Gastrocnemius medialis (tissue), 4 donors: Measurements from ENCODE around the gene LRRK1. TPM values are rescaled to one million over a fixed set of nuclear protein-coding genes. Genes with fewer than 3 reads are reported as not detected.

Experiments used
- ATAC-seq, 2 donors: fragments of 150-250 bp; one replicate each; pipeline ENCODE4 v1.9.1; 2016
- DNase-seq, 2 donors: peaks; one replicate each; pipeline ENCODE4 v3.0.0-alpha.2; 2019
- H3K27ac ChIP-seq, 4 donors: fragments of 200-600 bp; sonication (generic); 1 replicate in 1 of 4; 2 replicates in 3 of 4; pipeline ENCODE4 v1.5.1; 2016 to 2018; ENCODE audit warnings: mild to moderate bottlenecking in 2 of 4, moderate library complexity in 1 of 4
- H3K27me3 ChIP-seq, 3 donors: fragments of 200-600 bp; sonication (generic) in 2 of 3; 1 replicate in 1 of 3; 2 replicates in 2 of 3; pipeline versions ENCODE4 v1.5.1 to v1.6.0; 2016 to 2019; ENCODE audit warnings: mild to moderate bottlenecking in 1 of 3, moderate library complexity in 1 of 3
- H3K36me3 ChIP-seq, 2 donors: fragments of 200-600 bp; sonication (generic) in 1 of 2; one replicate each; pipeline ENCODE4 v1.5.1; 2017 to 2018
- H3K4me1 ChIP-seq, 2 donors: fragments of 200-600 bp; sonication (generic) in 1 of 2; one replicate each; pipeline ENCODE4 v1.5.1; 2016 to 2017; ENCODE audit warnings: mild to moderate bottlenecking in 2 of 2
- H3K4me3 ChIP-seq, 4 donors: fragments of 200-600 bp; sonication (generic) in 3 of 4; 1 replicate in 1 of 4; 2 replicates in 3 of 4; pipeline ENCODE4 v1.5.1; 2016 to 2019; ENCODE audit warnings: mild to moderate bottlenecking in 2 of 4
- H3K9me3 ChIP-seq, 3 donors: fragments of 200-600 bp; sonication (generic) in 2 of 3; 1 replicate in 1 of 3; 2 replicates in 2 of 3; pipeline ENCODE4 v1.5.1; 2016 to 2019
- CTCF ChIP-seq, 5 experiments: fragments of 450-650 bp in 3 of 5; fragments of 200-600 bp in 2 of 5; sonication (generic) in 2 of 5; IDR thresholded peaks in 4 of 5; conservative IDR thresholded peaks in 1 of 5; 1 replicate in 4 of 5; 2 replicates in 1 of 5; pipeline ENCODE4 v1.5.1; 2016 to 2019; ENCODE audit warnings: antibody characterized with exemption in 5 of 5, mild to moderate bottlenecking in 3 of 5, moderate library complexity in 3 of 5
- POLR2A ChIP-seq, 2 donors: fragments of 450-650 bp; IDR thresholded peaks; one replicate each; pipeline ENCODE4 v1.6.1; 2017; ENCODE audit warnings: antibody characterized with exemption in 2 of 2, mild to moderate bottlenecking in 2 of 2, moderate library complexity in 2 of 2
- in situ Hi-C, 4 donors: fragments of 200-750 bp; cut with MboI; loops; one replicate each; pipeline versions ENCODE4 v1.15.0 to v1.8.0; 2017; ENCODE audit warnings: low sequenced_read_pairs in 4 of 4
- intact Hi-C: fragments of 100-400 bp; cut with DNase I; formaldehyde crosslinking; loops from one replicate; pipeline ENCODE4 v1.15.1; 2023; ENCODE audit warnings: low total_unique reads
- total RNA-seq, 4 donors: library from RNA; depleted of rRNA; stranded (reverse); fragments of >200 nt; gene quantifications; one replicate each; pipeline versions ENCODE4 v1.1.0 to v1.2.3, GENCODE V29; 2016

LRRK1 gene
- total RNA-seq, 4 donors from 2014 or later: 0.87 to 5.6 (median 1.7) TPM

GRCh38 chr15:100931143-100931890 lies 12.2 kb downstream of the LRRK1 start:
- no peak for TF ChIP-seq POLR2A (IDR thresholded peaks at IDR 0.05)
- TF ChIP-seq CTCF (IDR thresholded peaks at IDR 0.05 in 4 of 5, conservative IDR thresholded peaks at IDR 0.05 in 1 of 5): no peak
- intact Hi-C loops: no loop called here

GRCh38 chr15:100932676-100933348 lies 13.7 kb downstream of the LRRK1 start:
- H3K36me3 ChIP-seq: no peaks in the 10 kb centered on the region
- in situ Hi-C loops: no loop called here
- H3K27me3 ChIP-seq: no peaks in the 10 kb centered on the region
- DNase-seq (no peak), ATAC-seq (no peak)
- intact Hi-C loops: no loop called here
- H3K27ac ChIP-seq: no peak overlapping the region
- no peaks in the 10 kb centered on the region for H3K9me3 ChIP-seq
- no peak for TF ChIP-seq POLR2A (IDR thresholded peaks at IDR 0.05)
- no peak for TF ChIP-seq CTCF (IDR thresholded peaks at IDR 0.05 in 4 of 5, conservative IDR thresholded peaks at IDR 0.05 in 1 of 5)
- no peak overlapping the region for H3K4me3 ChIP-seq
- H3K4me1 ChIP-seq: no peaks in the 10 kb centered on the region

More at GRCh38 chr15:100931143-100931890, 12.2 kb downstream of the LRRK1 start:
- no peak for ATAC-seq
- Histone ChIP-seq H3K4me1 (no peaks in the 10 kb centered on the region), H3K27me3 (no peaks in the 10 kb centered on the region), H3K9me3 (no peaks in the 10 kb centered on the region), H3K27ac (no peak overlapping the region), H3K4me3 (no peak overlapping the region), H3K36me3 (no peaks in the 10 kb centered on the region)
- no peak for DNase-seq
- in situ Hi-C loops: no loop called here

GRCh38 chr15:100934166-100934565 lies 15.0 kb downstream of the LRRK1 start:
- in situ Hi-C loops: no loop called here
- Histone ChIP-seq H3K27ac (no peak overlapping the region), H3K36me3 (no peaks in the 10 kb centered on the region), H3K4me3 (no peak overlapping the region), H3K27me3 (no peaks in the 10 kb centered on the region), H3K4me1 (no peaks in the 10 kb centered on the region), H3K9me3 (no peaks in the 10 kb centered on the region)
- TF ChIP-seq POLR2A (IDR thresholded peaks at IDR 0.05) (no peak), CTCF (IDR thresholded peaks at IDR 0.05 in 4 of 5, conservative IDR thresholded peaks at IDR 0.05 in 1 of 5) (no peak)
- ATAC-seq (no peak), DNase-seq (no peak)
- intact Hi-C loops: no loop called here

- Histone ChIP-seq H3K4me1 (no peaks in the 10 kb centered on the region), H3K27ac (no peak overlapping the region), H3K36me3 (no peaks in the 10 kb centered on the region), H3K4me3 (no peak overlapping the region), H3K27me3 (no peaks in the 10 kb centered on the region), H3K9me3 (no peaks in the 10 kb centered on the region)
- intact Hi-C loops: no loop called here
- DNase-seq (no peak), ATAC-seq (no peak)
- TF ChIP-seq CTCF (IDR thresholded peaks at IDR 0.05 in 4 of 5, conservative IDR thresholded peaks at IDR 0.05 in 1 of 5): no peak
- TF ChIP-seq POLR2A (IDR thresholded peaks at IDR 0.05): no peak
- in situ Hi-C loops: no loop called here
Observed at GRCh38 chr15:100934726-100935125, 15.6 kb downstream of the LRRK1 start.
